ENCODE measurements around the gene GCLM.
A peak's percentile ranks its signal among the peaks of the same experiment; 100 is the strongest.

GCLM gene

GRCh38 chr1:93882269-93882668 lies 27.0 kb downstream of the GCLM start:
- TF ChIP-seq MYC (IDR thresholded peaks at IDR 0.05; ENCODE audit: low read depth, low read length): no peak
- TF ChIP-seq CTCF (IDR thresholded peaks at IDR 0.05; ENCODE audit: low read depth, low read length): no peak
- TF ChIP-seq POLR2A (IDR thresholded peaks at IDR 0.05; ENCODE audit: extremely low read depth, insufficient read length): no peak
- TF ChIP-seq MAX (IDR thresholded peaks at IDR 0.05; ENCODE audit: low read depth, low read length): no peak
- no peak overlapping the region for H3K4me3 ChIP-seq (ENCODE audit: low read depth, low read length)
- no peak for DNase-seq (ENCODE audit: low read depth)

GRCh38 chr1:93880731-93881130 lies 28.5 kb downstream of the GCLM start:
- H3K4me3 ChIP-seq (ENCODE audit: low read depth, low read length): no peak overlapping the region
- TF ChIP-seq CTCF (IDR thresholded peaks at IDR 0.05; ENCODE audit: low read depth, low read length) (no peak), MYC (IDR thresholded peaks at IDR 0.05; ENCODE audit: low read depth, low read length) (no peak), MAX (IDR thresholded peaks at IDR 0.05; ENCODE audit: low read depth, low read length) (no peak), POLR2A (IDR thresholded peaks at IDR 0.05; ENCODE audit: extremely low read depth, insufficient read length) (no peak)
- no peak for DNase-seq (ENCODE audit: low read depth)

GRCh38 chr1:93878889-93879586 lies 30.2 kb downstream of the GCLM start, which contains the start of gene DNTTIP2:
Gene DNTTIP2 (minus strand): TSS chr1:93879206. CDS start chr1:93879148, 58 bp downstream.
- peak; percentile 90 for DNase-seq (ENCODE audit: low read depth)
- peak within 1 kb of the TSS; percentile 89 for H3K4me3 ChIP-seq (ENCODE audit: low read depth, low read length)
- peak; percentile 86 for TF ChIP-seq MAX (IDR thresholded peaks at IDR 0.05; ENCODE audit: low read depth, low read length)
- TF ChIP-seq MYC (IDR thresholded peaks at IDR 0.05; ENCODE audit: low read depth, low read length): peak; percentile 91
- peak; percentile 97 for TF ChIP-seq POLR2A (IDR thresholded peaks at IDR 0.05; ENCODE audit: extremely low read depth, insufficient read length)
- TF ChIP-seq CTCF (IDR thresholded peaks at IDR 0.05; ENCODE audit: low read depth, low read length): no peak

- peak overlapping the region; percentile 89 for H3K4me3 ChIP-seq (ENCODE audit: low read depth, low read length)
- TF ChIP-seq CTCF (IDR thresholded peaks at IDR 0.05; ENCODE audit: low read depth, low read length): no peak
- TF ChIP-seq POLR2A (IDR thresholded peaks at IDR 0.05; ENCODE audit: extremely low read depth, insufficient read length): no peak
- peak; percentile 42; the same call in 1 of the 2 replicates for TF ChIP-seq MAX (IDR thresholded peaks at IDR 0.05; ENCODE audit: low read depth, low read length)
- TF ChIP-seq MYC (IDR thresholded peaks at IDR 0.05; ENCODE audit: low read depth, low read length): peak; percentile 33; the same call in 1 of the 2 replicates
- peak; percentile 60 for DNase-seq (ENCODE audit: low read depth)
These were observed 30.7 kb downstream of the GCLM start for GRCh38 chr1:93878501-93878888.

- TF ChIP-seq MAX (IDR thresholded peaks at IDR 0.05; ENCODE audit: low read depth, low read length) (no peak), POLR2A (IDR thresholded peaks at IDR 0.05; ENCODE audit: extremely low read depth, insufficient read length) (no peak), CTCF (IDR thresholded peaks at IDR 0.05; ENCODE audit: low read depth, low read length) (no peak), MYC (IDR thresholded peaks at IDR 0.05; ENCODE audit: low read depth, low read length) (no peak)
- DNase-seq (ENCODE audit: low read depth): no peak
- H3K4me3 ChIP-seq (ENCODE audit: low read depth, low read length): peak overlapping the region; percentile 89
These were observed 31.7 kb downstream of the GCLM start for GRCh38 chr1:93877529-93877928.

Measured in NB4 (cell line).